Stimulated activated CD4-positive, alpha-beta T cell treated with anti-CD3 and anti-CD28 coated beads, Interleukin-2, amount 100 ng/mL, for 4 hours (primary cell): ENCODE measurements around the gene PCSK5.

Experiments used
- DNase-seq: peaks from one replicate; pipeline ENCODE4 v3.0.0-alpha.2; 2020; ENCODE audit warnings: low read depth

PCSK5 gene

GRCh38 chr9:76192013-76192412 is 301.5 kb downstream of the PCSK5 start:
- no peak for DNase-seq

GRCh38 chr9:76194896-76195295 is 304.4 kb downstream of the PCSK5 start:
- DNase-seq, result no peak

GRCh38 chr9:76198336-76198735 is 307.9 kb downstream of the PCSK5 start:
- DNase-seq, result no peak

GRCh38 chr9:76200315-76200714 is 309.8 kb downstream of the PCSK5 start:
- DNase-seq, result no peak

- DNase-seq, result no peak
These were observed 310.3 kb downstream of the PCSK5 start for GRCh38 chr9:76200745-76201144.

- DNase-seq, result no peak
These were observed 312.9 kb downstream of the PCSK5 start for GRCh38 chr9:76203373-76203772.

GRCh38 chr9:76206821-76207220 is 316.3 kb downstream of the PCSK5 start:
- DNase-seq, result no peak

- no peak for DNase-seq
These were observed 323.3 kb downstream of the PCSK5 start for GRCh38 chr9:76213751-76214150.

GRCh38 chr9:76215066-76215465 is 324.6 kb downstream of the PCSK5 start:
- no peak for DNase-seq

GRCh38 chr9:76216161-76216649 is 325.7 kb downstream of the PCSK5 start:
- DNase-seq, result no peak

GRCh38 chr9:76218117-76218885 is 327.8 kb downstream of the PCSK5 start:
- DNase-seq, result no peak

- no peak for DNase-seq
These were observed 328.5 kb downstream of the PCSK5 start for GRCh38 chr9:76218886-76219445.

- no peak for DNase-seq
These were observed 329.2 kb downstream of the PCSK5 start for GRCh38 chr9:76219560-76220151.

- no peak for DNase-seq
These were observed 330.9 kb downstream of the PCSK5 start for GRCh38 chr9:76221423-76221822.

- no peak for DNase-seq
These were observed 333.4 kb downstream of the PCSK5 start for GRCh38 chr9:76223749-76224340.

GRCh38 chr9:76227156-76227555 is 336.7 kb downstream of the PCSK5 start:
- DNase-seq, result no peak

GRCh38 chr9:76231001-76231400 is 340.5 kb downstream of the PCSK5 start:
- DNase-seq, result no peak

- DNase-seq, result no peak
These were observed 342.5 kb downstream of the PCSK5 start for GRCh38 chr9:76232861-76233489.

- DNase-seq, result no peak
These were observed 350.1 kb downstream of the PCSK5 start for GRCh38 chr9:76240578-76240977.

- no peak for DNase-seq
These were observed 355.0 kb downstream of the PCSK5 start for GRCh38 chr9:76245518-76245917.

GRCh38 chr9:76246680-76247079 is 356.2 kb downstream of the PCSK5 start:
- DNase-seq, result no peak

- no peak for DNase-seq
These were observed 357.0 kb downstream of the PCSK5 start for GRCh38 chr9:76247426-76247825.
